GM18511 (cell line): Measurements from ENCODE around the gene F2.
"Not testable (repeated sequence)": the region's sequence is repeated elsewhere in the genome, so short reads cannot be mapped to it uniquely, and the experiment has no call there.

Source experiments
- ATAC-seq: cut with Tn5 transposase; IDR thresholded peaks from one replicate; pipeline ENCODE4 v1.9.1; 2021; ENCODE audit warnings: mild to moderate bottlenecking, moderate library complexity; ENCODE audit not compliant: unreplicated experiment

F2 gene

GRCh38 chr11:46684367-46684766 lies 34.6 kb upstream of the F2 start:
- no peak for ATAC-seq

- ATAC-seq, result no peak
These were observed 31.9 kb upstream of the F2 start for GRCh38 chr11:46686886-46687795.

- no peak for ATAC-seq
These were observed 28.3 kb upstream of the F2 start for GRCh38 chr11:46690702-46691101.

GRCh38 chr11:46692450-46692849 lies 26.6 kb upstream of the F2 start:
- ATAC-seq, result no peak

GRCh38 chr11:46693597-46694012 lies 25.4 kb upstream of the F2 start:
- ATAC-seq, result no peak

- no peak for ATAC-seq
These were observed 24.9 kb upstream of the F2 start for GRCh38 chr11:46694072-46694471.

GRCh38 chr11:46694607-46695006 lies 24.4 kb upstream of the F2 start:
- ATAC-seq, result no peak

GRCh38 chr11:46695345-46696211 lies 23.4 kb upstream of the F2 start:
- no peak for ATAC-seq

- no peak for ATAC-seq
These were observed 22.8 kb upstream of the F2 start for GRCh38 chr11:46696212-46696558.

- ATAC-seq, result no peak
These were observed 21.7 kb upstream of the F2 start for GRCh38 chr11:46697303-46697702.

- no peak for ATAC-seq
These were observed 21.3 kb upstream of the F2 start for GRCh38 chr11:46697723-46698122.

- ATAC-seq, result no peak
These were observed 20.4 kb upstream of the F2 start for GRCh38 chr11:46698597-46698996.

GRCh38 chr11:46700241-46701077 lies 18.6 kb upstream of the F2 start, which contains the start of the genes ARHGAP1 and ZNF408:
Gene ARHGAP1, minus strand, starts transcription at chr11:46700619. Its CDS starts 4,512 bp downstream, at chr11:46696107.
Gene ZNF408, plus strand, starts transcription at chr11:46701031. Its CDS starts 17 bp downstream, at chr11:46701048.
- ATAC-seq, result peak; percentile 96

- no peak for ATAC-seq
These were observed 17.8 kb upstream of the F2 start for GRCh38 chr11:46701078-46701654.

- no peak for ATAC-seq
These were observed 13.8 kb upstream of the F2 start for GRCh38 chr11:46705070-46705688.

- no peak for ATAC-seq
These were observed 12.1 kb upstream of the F2 start for GRCh38 chr11:46706886-46707285.

GRCh38 chr11:46709351-46709750 lies 9.7 kb upstream of the F2 start:
- not testable (repeated sequence) for ATAC-seq

GRCh38 chr11:46710821-46711269 lies 8.2 kb upstream of the F2 start:
- no peak for ATAC-seq

GRCh38 chr11:46711303-46711702 lies 7.7 kb upstream of the F2 start:
- ATAC-seq, result no peak
